Body of pancreas (tissue), 4 donors: ENCODE data around the gene MYOM1.

Source experiments
- POLR2A ChIP-seq, 3 donors: fragments of 450-650 bp; IDR thresholded peaks; one replicate each; pipeline ENCODE4 v1.6.1; 2016; ENCODE audit warnings: antibody characterized with exemption in 3 of 3, mild to moderate bottlenecking in 2 of 3
- TF ChIP-seq, protein P1 (sequence below), 7 experiments: fragments of 450-650 bp in 4 of 7; fragments of 200-600 bp in 3 of 7; sonication (generic) in 3 of 7; IDR thresholded peaks; one replicate each; pipeline ENCODE4 v1.5.1; 2016 to 2019; ENCODE audit warnings: antibody characterized with exemption in 7 of 7

DNA sequence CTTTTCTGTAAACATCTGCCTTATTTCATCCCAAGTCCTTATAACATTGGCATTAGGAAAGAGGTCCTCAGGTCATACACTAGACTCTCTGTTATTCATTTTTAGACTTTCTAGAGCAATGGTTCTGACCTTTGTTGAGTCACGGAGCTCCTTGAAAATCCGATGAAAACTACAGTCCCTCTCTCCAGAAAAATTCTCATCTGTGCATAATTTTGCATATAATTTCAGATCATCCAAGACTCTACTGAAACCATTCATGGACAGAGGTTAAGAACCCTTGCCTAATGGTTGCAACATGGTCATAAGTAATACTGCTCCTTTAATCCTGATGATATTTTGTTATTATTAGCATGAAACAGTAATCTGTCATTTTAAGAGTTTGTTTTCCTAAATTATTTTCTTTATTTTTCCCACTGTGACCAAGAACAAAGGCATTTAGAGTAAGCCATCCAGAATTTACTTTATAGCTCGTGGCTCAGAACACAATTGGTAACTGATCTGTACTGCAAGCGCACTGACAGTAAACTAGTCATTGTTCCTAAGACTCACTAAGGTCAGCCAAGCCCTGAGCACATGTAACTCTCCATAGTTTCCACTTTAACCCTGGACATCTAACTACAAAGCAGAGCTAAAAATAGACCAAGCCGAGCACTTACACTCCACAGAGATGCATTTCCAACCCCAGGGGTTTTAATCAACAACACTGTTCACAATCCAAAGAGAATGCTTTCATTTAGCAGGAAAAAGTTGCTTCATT, 8.4 kb downstream of the MYOM1 start:
- TF ChIP-seq POLR2A (IDR thresholded peaks at IDR 0.05), result no peak
- TF ChIP-seq, protein P1, sequence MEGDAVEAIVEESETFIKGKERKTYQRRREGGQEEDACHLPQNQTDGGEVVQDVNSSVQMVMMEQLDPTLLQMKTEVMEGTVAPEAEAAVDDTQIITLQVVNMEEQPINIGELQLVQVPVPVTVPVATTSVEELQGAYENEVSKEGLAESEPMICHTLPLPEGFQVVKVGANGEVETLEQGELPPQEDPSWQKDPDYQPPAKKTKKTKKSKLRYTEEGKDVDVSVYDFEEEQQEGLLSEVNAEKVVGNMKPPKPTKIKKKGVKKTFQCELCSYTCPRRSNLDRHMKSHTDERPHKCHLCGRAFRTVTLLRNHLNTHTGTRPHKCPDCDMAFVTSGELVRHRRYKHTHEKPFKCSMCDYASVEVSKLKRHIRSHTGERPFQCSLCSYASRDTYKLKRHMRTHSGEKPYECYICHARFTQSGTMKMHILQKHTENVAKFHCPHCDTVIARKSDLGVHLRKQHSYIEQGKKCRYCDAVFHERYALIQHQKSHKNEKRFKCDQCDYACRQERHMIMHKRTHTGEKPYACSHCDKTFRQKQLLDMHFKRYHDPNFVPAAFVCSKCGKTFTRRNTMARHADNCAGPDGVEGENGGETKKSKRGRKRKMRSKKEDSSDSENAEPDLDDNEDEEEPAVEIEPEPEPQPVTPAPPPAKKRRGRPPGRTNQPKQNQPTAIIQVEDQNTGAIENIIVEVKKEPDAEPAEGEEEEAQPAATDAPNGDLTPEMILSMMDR (IDR thresholded peaks at IDR 0.05), result no peak
